Heart left ventricle (tissue), 13 donors: ENCODE measurements around the gene ARHGEF37.

Experiments used
- CTCF ChIP-seq, 12 donors: fragments of 200-600 bp; sonication (generic) in 4 of 12; IDR thresholded peaks; one replicate each; pipeline versions ENCODE4 v1.5.0 to v1.8.0; 2018 to 2022; ENCODE audit warnings: antibody characterized with exemption in 12 of 12, mild to moderate bottlenecking in 5 of 12
- POLR2A ChIP-seq, 2 donors: fragments of 450-650 bp; IDR thresholded peaks; one replicate each; pipeline ENCODE4 v1.6.1; 2017; ENCODE audit warnings: antibody characterized with exemption in 2 of 2, mild to moderate bottlenecking in 2 of 2, moderate library complexity in 2 of 2
- donor health status: ischemic (EF 13 %, LVEDD 7.1; RV severe dilation, severe dysfunction).
- donor health status: DM: no; HTN: yes; CAD: no.
- donor health status: DM: no; HTN: no; CAD: no.
- donor health status: ischemic (EF 25% LVEDD 6.9; RV normal size, moderate dysfunction).
- donor health status: ischemic (EF 25% LVEDD 5.7; RV mildly dilated, moderate dysfunction).
- donor health status: ischemic (EF 35%, LVEDD 5.7; RV mildly dilated, moderate dysfunction).
- donor health status: nonischemic (EF 11% LVEDD 7.7; RV severe dilation, severe dysfunction).
- donor health status: DM: yes; HTN: yes; CAD: no.
- donor health status: PGD.
- donor health status: ischemic (EF 29% LVEDD 5.4; RV normal size, mild dysfunction).
- donor health status: nonischemic (EF 23%, LVEDD 6.1; RV moderate dilation, normal function).

DNA sequence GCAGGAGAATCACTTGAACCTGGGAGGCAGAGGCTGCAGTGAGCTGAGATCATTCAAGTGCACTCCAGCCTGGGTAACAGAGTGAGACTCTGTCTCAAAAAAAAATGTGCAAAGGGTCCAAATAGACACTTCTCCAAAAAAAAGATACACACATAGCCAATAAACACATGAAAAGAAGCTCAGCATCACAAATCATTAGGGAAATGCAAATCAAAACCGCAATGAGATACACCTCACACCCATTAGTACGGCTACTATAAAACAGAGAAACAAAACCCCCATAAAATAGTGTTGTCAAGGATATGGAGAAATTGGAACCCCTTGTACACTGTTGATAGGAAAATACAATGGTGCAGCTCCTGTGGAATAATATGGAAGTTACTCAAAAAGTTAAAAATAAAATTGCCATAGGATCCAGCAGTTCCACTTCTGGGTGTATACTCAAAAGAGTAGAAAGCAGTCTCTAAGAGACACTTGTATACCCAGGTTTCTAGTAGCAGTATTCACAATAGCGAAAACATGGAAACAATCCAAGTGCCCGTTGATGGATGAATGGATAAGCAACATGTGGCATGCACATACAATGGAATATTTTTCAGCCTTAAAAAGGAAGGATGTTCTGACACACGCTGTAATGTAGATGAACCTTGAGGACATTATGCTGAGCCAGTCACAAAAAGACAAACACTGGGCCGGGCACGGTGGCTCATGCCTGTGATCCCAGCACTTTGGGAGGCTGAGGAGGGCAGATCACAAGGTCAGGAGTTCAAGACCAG lies 91.6 kb downstream of the ARHGEF37 start:
- TF ChIP-seq POLR2A (IDR thresholded peaks at IDR 0.05) (no peak), CTCF (IDR thresholded peaks at IDR 0.05) (no peak)
